A549 (cell line): ENCODE results near the gene CEP78. TPM values are rescaled to one million over a fixed set of nuclear protein-coding genes. Genes with fewer than 3 reads are reported as not detected.

ENCODE experiments used
- ATAC-seq, 2 experiments: fragments of 200-7000 bp in 1 of 2; fragments of >200 bp in 1 of 2; cut with Nextera tagmentation in 1 of 2; cut with Tn5 transposase in 1 of 2; 3 replicates each; pipeline versions ENCODE4 v1.8.0 to v1.9.1; 2018 to 2020; ENCODE audit warnings: mild to moderate bottlenecking in 1 of 2, moderate library complexity in 1 of 2
- CTCF ChIA-PET: fragments of 300-600 bp; sonication (Branson Sonifier 250); formaldehyde crosslinking; extraction: SDS; loops from one replicate; lab custom pipeline; 2021; ENCODE audit warnings: antibody characterized with exemption, inconsistent platforms; lab: Yijun Ruan, JAX
- POLR2A ChIA-PET: fragments of 350-600 bp; formaldehyde crosslinking; extraction: SDS; loops from one replicate; lab custom pipeline; 2021; ENCODE audit warnings: antibody characterized with exemption, inconsistent platforms; lab: Yijun Ruan, JAX
- DNase-seq, 2 experiments: peaks; one replicate each; pipeline versions ENCODE4 v3.0.0 to v3.0.0-alpha.2; 2011 to 2016; ENCODE audit warnings: low read depth in 1 of 2, low spot score in 1 of 2
- FAIRE-seq: peaks from 2 replicates; lab custom pipeline; 2011; peaks lifted over from hg19 to GRCh38; lab: Jason Lieb, UNC
- H3K27ac ChIP-seq, 2 experiments: fragments of >200 bp; sonication (Bioruptor Twin); formaldehyde crosslinking; 3 replicates each; pipeline ENCODE4 v1.5.1; 2016 to 2017
- H3K4me1 ChIP-seq: fragments of >200 bp; sonication (Bioruptor Twin); formaldehyde crosslinking; 3 replicates; pipeline ENCODE4 v1.6.1; 2016
- H3K4me2 ChIP-seq: fragments of >200 bp; sonication (Bioruptor Twin); formaldehyde crosslinking; 3 replicates; pipeline ENCODE4 v1.6.1; 2016
- H3K4me3 ChIP-seq: fragments of >200 bp; sonication (Bioruptor Twin); formaldehyde crosslinking; 3 replicates; pipeline ENCODE4 v1.5.1; 2016
- H3K9me3 ChIP-seq: fragments of >200 bp; sonication (Bioruptor Twin); formaldehyde crosslinking; 3 replicates; pipeline ENCODE4 v1.6.1; 2016
- ATOH8 ChIP-seq: fragments of 250-450 bp; sonication (Bioruptor Pico); IDR thresholded peaks from 2 replicates; pipeline ENCODE4 v1.5.0; 2020; ENCODE audit warnings: low read depth, mild to moderate bottlenecking, moderate library complexity
- BHLHE40 ChIP-seq: IDR thresholded peaks from 2 replicates; pipeline ENCODE4 v1.6.1; 2012; ENCODE audit warnings: low read depth, low read length, inconsistent platforms
- CBX8 ChIP-seq: fragments of 200-600 bp; sonication (generic); IDR thresholded peaks from 2 replicates; pipeline ENCODE4 v1.6.1; 2016
- CHD4 ChIP-seq: fragments of 200-600 bp; sonication (generic); IDR thresholded peaks from 2 replicates; pipeline ENCODE4 v1.6.1; 2016; ENCODE audit warnings: antibody characterized with exemption, mild to moderate bottlenecking, borderline replicate concordance
- EP300 ChIP-seq, 2 experiments: fragments of >200 bp; sonication (Bioruptor Twin); formaldehyde crosslinking; IDR thresholded peaks; 2 replicates in 1 of 2; 3 replicates in 1 of 2; pipeline ENCODE4 v1.6.1; 2016 to 2017
- FOSL2 ChIP-seq, 2 experiments: fragments of 450-650 bp in 1 of 2; fragments of >200 bp in 1 of 2; sonication (Bioruptor Twin) in 1 of 2; formaldehyde crosslinking; IDR thresholded peaks; 2 replicates each; pipeline versions ENCODE4 v1.5.0 to v1.6.1; 2016 to 2020; ENCODE audit warnings: mild to moderate bottlenecking in 1 of 2, moderate library complexity in 1 of 2
- HDAC2 ChIP-seq: fragments of 200-600 bp; sonication (generic); IDR thresholded peaks from 2 replicates; pipeline ENCODE4 v1.6.1; 2016
- HOXB13 ChIP-seq: fragments of 250-450 bp; sonication (Bioruptor Pico); IDR thresholded peaks from 2 replicates; pipeline ENCODE4 v1.5.0; 2020; ENCODE audit warnings: low read depth, mild to moderate bottlenecking, moderate library complexity
- HOXB5 ChIP-seq: fragments of 250-450 bp; sonication (Bioruptor Pico); IDR thresholded peaks from 2 replicates; pipeline ENCODE4 v1.5.0; 2020; ENCODE audit warnings: mild to moderate bottlenecking, moderate library complexity
- KDM1A ChIP-seq: fragments of 200-600 bp; sonication (generic); IDR thresholded peaks from 2 replicates; pipeline ENCODE4 v1.6.1; 2016; ENCODE audit warnings: low read depth, mild to moderate bottlenecking
- MAFK ChIP-seq: fragments of 450-650 bp; IDR thresholded peaks from 2 replicates; pipeline ENCODE4 v1.6.1; 2014; ENCODE audit not compliant: partially characterized antibody
- MAZ ChIP-seq: fragments of 150-350 bp; IDR thresholded peaks from 2 replicates; pipeline ENCODE4 v1.6.1; 2014; ENCODE audit warnings: antibody characterized with exemption, low read depth, low read length, borderline replicate concordance
- MYC ChIP-seq: IDR thresholded peaks from 2 replicates; pipeline ENCODE4 v1.6.1; 2012; ENCODE audit warnings: mild to moderate bottlenecking, inconsistent platforms, low read length, improper control_type of control experiment, borderline replicate concordance
- NFE2L2 ChIP-seq: fragments of 150-350 bp; conservative IDR thresholded peaks from 2 replicates; pipeline ENCODE4 v1.6.1; 2014; ENCODE audit warnings: low read length
- NR3C1 ChIP-seq: fragments of >200 bp; sonication (Bioruptor Twin); formaldehyde crosslinking; IDR thresholded peaks from 3 replicates; pipeline ENCODE4 v1.6.1; 2017
- POLR2A ChIP-seq: IDR thresholded peaks from 2 replicates; pipeline ENCODE4 v1.6.1; 2012; ENCODE audit warnings: mild to moderate bottlenecking, low read length
- POLR2AphosphoS2 ChIP-seq: conservative IDR thresholded peaks from 2 replicates; pipeline ENCODE4 v1.6.1; 2012; ENCODE audit warnings: low read length, improper control_type of control experiment, inconsistent platforms
- RAD21 ChIP-seq, 2 experiments: fragments of >200 bp in 1 of 2; sonication (Bioruptor Twin) in 1 of 2; formaldehyde crosslinking in 1 of 2; IDR thresholded peaks in 1 of 2; conservative IDR thresholded peaks in 1 of 2; 2 replicates in 1 of 2; 3 replicates in 1 of 2; pipeline ENCODE4 v1.6.1; 2012 to 2018; ENCODE audit warnings: inconsistent platforms in 1 of 2
- RCOR1 ChIP-seq: fragments of 150-350 bp; IDR thresholded peaks from 2 replicates; pipeline ENCODE4 v1.6.1; 2014; ENCODE audit warnings: antibody characterized with exemption, low read length, low read depth
- REST ChIP-seq: fragments of 200-600 bp; sonication (generic); IDR thresholded peaks from 2 replicates; pipeline ENCODE4 v1.6.1; 2016; ENCODE audit warnings: antibody characterized with exemption, mild to moderate bottlenecking, moderate library complexity
- RFX5 ChIP-seq: fragments of 450-650 bp; IDR thresholded peaks from 2 replicates; pipeline ENCODE4 v1.7.1; 2014; ENCODE audit warnings: antibody characterized with exemption, mild to moderate bottlenecking, moderate library complexity
- TP53 ChIP-seq: fragments of 250-450 bp; sonication (Bioruptor Pico); IDR thresholded peaks from 2 replicates; pipeline ENCODE4 v1.5.0; 2021; ENCODE audit warnings: mild to moderate bottlenecking, moderate library complexity
- USF2 ChIP-seq: fragments of 450-650 bp; IDR thresholded peaks from 2 replicates; pipeline ENCODE4 v1.6.1; 2014; ENCODE audit warnings: antibody characterized with exemption
- ZC3H11A ChIP-seq: fragments of 450-650 bp; IDR thresholded peaks from 2 replicates; pipeline ENCODE4 v1.6.1; 2014; ENCODE audit warnings: antibody characterized with exemption, mild to moderate bottlenecking
- ZNF302 ChIP-seq: fragments of 250-450 bp; sonication (Bioruptor Pico); IDR thresholded peaks from 2 replicates; pipeline ENCODE4 v1.9.0; 2021; ENCODE audit warnings: inconsistent platforms, mild to moderate bottlenecking, moderate library complexity
- ZSCAN20 ChIP-seq: fragments of 250-450 bp; sonication (Bioruptor Pico); IDR thresholded peaks from 2 replicates; pipeline ENCODE4 v1.8.0; 2022; ENCODE audit warnings: mild to moderate bottlenecking, moderate library complexity
- WGBS: methylation state at CpG from one replicate; pipeline ENCODE4 v1.1.6; 2017; ENCODE audit errors: missing lambda C conversion rate; 5-methylcytosine and 5-hydroxymethylcytosine counted together
- polyA plus RNA-seq, 4 experiments: library from polyadenylated mRNA; depleted of rRNA in 3 of 4; stranded (reverse); fragments of >200 nt; fragmentation: RNase III in 1 of 4; extraction: RNeasy Plus Mini Kit Qiagen cat#74134 plus additional on column Dnase treatment in 1 of 4; gene quantifications; 2 replicates in 3 of 4; 3 replicates in 1 of 4; pipeline ENCODE4 v1.2.3, GENCODE V29; 2011 to 2017

CEP78 gene
- polyA plus RNA-seq, 2 of the 4 experiments (the other 2 are of a cell fraction), result 16.5 to 28.9 TPM

- Histone ChIP-seq H3K9me3 (no peaks in the 10 kb centered on the region), H3K4me3 (no peak overlapping the region), H3K4me2 (no peak overlapping the region), H3K4me1 (no peaks in the 10 kb centered on the region), H3K27ac (no peak overlapping the region)
- DNase-seq (no peak), FAIRE-seq (no peak), ATAC-seq (no peak)
- ChIA-PET CTCF (no interaction called here), POLR2A (no interaction called here)
- no peak for TF ChIP-seq POLR2A
- no peak for TF ChIP-seq HOXB13
- no peak for TF ChIP-seq RAD21 (conservative IDR thresholded peaks at IDR 0.05 in 1 of 2, IDR thresholded peaks at IDR 0.05 in 1 of 2)
- TF ChIP-seq NFE2L2, result no peak
- TF ChIP-seq MAFK, result no peak
- TF ChIP-seq CBX8, result no peak
- TF ChIP-seq FOSL2 (IDR thresholded peaks at IDR 0.05), result no peak
- no peak for TF ChIP-seq FOSL2 (CRISPR knock-in tag; IDR thresholded peaks at IDR 0.05)
- no peak for TF ChIP-seq USF2
- TF ChIP-seq RFX5, result no peak
- 77% methylated on average over 5 of the region's 5 CpGs for WGBS
Observed at GRCh38 chr9:78187763-78188484, 48.0 kb upstream of the CEP78 start.

GRCh38 chr9:78188594-78188993, 47.3 kb upstream of the CEP78 start:
- ChIA-PET POLR2A (no interaction called here), CTCF (no interaction called here)
- 84% methylated on average over 1 of the region's 1 CpG for WGBS
- Histone ChIP-seq H3K4me1 (no peaks in the 10 kb centered on the region), H3K27ac (no peak overlapping the region), H3K4me2 (no peak overlapping the region), H3K9me3 (no peaks in the 10 kb centered on the region), H3K4me3 (no peak overlapping the region)
- ATAC-seq, result no peak
- FAIRE-seq, result no peak
- no peak for TF ChIP-seq HDAC2
- DNase-seq, result no peak

GRCh38 chr9:78189001-78189400, 46.9 kb upstream of the CEP78 start:
- FAIRE-seq, result no peak
- Histone ChIP-seq H3K4me3 (no peak overlapping the region), H3K4me2 (no peak overlapping the region), H3K9me3 (no peaks in the 10 kb centered on the region), H3K27ac (no peak overlapping the region), H3K4me1 (no peaks in the 10 kb centered on the region)
- POLR2A ChIA-PET, result no interaction called here
- TF ChIP-seq BHLHE40 (no peak), TP53 (CRISPR knock-in tag) (no peak), POLR2AphosphoS2 (no peak), EP300 (IDR thresholded peaks at IDR 0.05) (no peak), CHD4 (no peak), POLR2A (no peak), ZC3H11A (no peak), ATOH8 (CRISPR knock-in tag) (no peak), ZNF302 (CRISPR knock-in tag) (no peak), RFX5 (no peak), HOXB5 (CRISPR knock-in tag) (no peak), REST (no peak), RCOR1 (no peak), NR3C1 (no peak), MYC (no peak), KDM1A (no peak), MAZ (no peak), NFE2L2 (no peak), ZSCAN20 (CRISPR knock-in tag) (no peak)
- 53% methylated on average over 5 of the region's 5 CpGs for WGBS
- no peak for ATAC-seq
- DNase-seq, result no peak
- CTCF ChIA-PET, result no interaction called here
